HG02588 (cell line): ENCODE data around the gene ZMYND10.
A peak's percentile ranks its signal among the peaks of the same experiment; 100 is the strongest.

Experiments used
- ATAC-seq: cut with Tn5 transposase; IDR thresholded peaks from one replicate; pipeline ENCODE4 v1.9.1; 2021; ENCODE audit warnings: mild to moderate bottlenecking, moderate library complexity; ENCODE audit not compliant: unreplicated experiment

The ZMYND10 gene

DNA sequence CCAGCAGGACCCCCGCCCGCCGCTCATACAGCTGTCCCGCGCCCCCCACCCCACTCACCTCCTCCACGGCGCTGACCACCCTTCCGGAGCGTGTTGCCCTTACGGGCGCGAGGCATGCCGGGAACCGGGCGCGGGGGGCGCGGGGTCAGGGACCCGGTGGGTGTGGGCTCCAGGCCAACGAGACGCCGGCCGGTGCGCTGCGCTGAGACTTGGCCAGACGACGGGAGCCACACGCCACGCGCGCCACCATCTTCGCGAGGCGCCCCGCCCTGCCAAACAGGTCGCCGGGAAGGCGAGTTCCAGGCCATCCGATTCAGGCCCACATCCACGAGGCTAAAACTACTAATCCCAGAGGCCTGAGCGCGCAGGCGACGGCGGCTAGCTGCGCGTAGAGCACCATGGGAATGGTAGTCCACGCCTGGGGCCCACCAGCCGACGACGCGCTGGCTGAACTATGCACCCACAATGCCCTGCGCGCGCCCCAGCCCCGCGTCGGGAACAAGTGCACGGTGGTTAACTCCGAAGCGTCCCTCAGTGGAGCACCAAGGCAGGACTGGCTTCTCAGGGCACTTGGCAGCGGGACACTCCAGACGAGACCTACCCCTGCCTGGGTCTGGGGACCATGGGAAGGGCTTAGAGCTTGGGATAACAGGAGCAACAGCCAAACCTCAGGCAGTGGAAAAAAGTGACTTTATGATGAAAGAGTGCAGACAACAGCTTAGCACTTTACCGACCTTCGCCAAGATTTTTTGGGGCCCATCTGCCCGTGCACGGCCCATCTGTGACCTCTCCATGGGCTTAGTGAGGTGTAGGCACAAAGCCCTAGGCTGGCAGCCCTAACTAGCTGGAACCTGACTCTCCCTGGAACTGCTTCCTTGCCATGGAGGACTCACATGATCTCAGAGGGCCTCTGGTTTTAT is 53.1 kb downstream of the ZMYND10 start, which contains the start of gene IFRD2:
IFRD2 (minus strand) TSS at position 271 of the 920 bp plus-strand sequence; CDS start at position 116, 155 bp downstream.
- ATAC-seq, result peak; percentile 94
